ENCODE measurements around the gene MMP11.
A peak's percentile ranks its signal among the peaks of the same experiment; 100 is the strongest.

Gene MMP11

GRCh38 chr22:23784215-23784732 lies 11.6 kb downstream of the MMP11 start:
- peak; percentile 51 for DNase-seq (ENCODE audit: low read depth)
- no peak overlapping the region for H3K4me3 ChIP-seq (ENCODE audit: control insufficient read depth, low read depth, low read length)
- no peak for TF ChIP-seq CTCF (IDR thresholded peaks at IDR 0.05; ENCODE audit: control insufficient read depth, insufficient read depth, low read depth, low read length, missing control alignments)

GRCh38 chr22:23786261-23786710 lies 13.6 kb downstream of the MMP11 start:
- H3K4me3 ChIP-seq (ENCODE audit: control insufficient read depth, low read depth, low read length), result peak overlapping the region; percentile 27
- no peak for TF ChIP-seq CTCF (IDR thresholded peaks at IDR 0.05; ENCODE audit: control insufficient read depth, insufficient read depth, low read depth, low read length, missing control alignments)
- no peak for DNase-seq (ENCODE audit: low read depth)

GRCh38 chr22:23786752-23787599 lies 14.3 kb downstream of the MMP11 start, which contains the start of gene SMARCB1:
TSS of gene SMARCB1 (plus strand) at chr22:23786966. CDS start at chr22:23787170, 204 bp downstream.
- peak within 1 kb of the TSS; percentile 55 for H3K4me3 ChIP-seq (ENCODE audit: control insufficient read depth, low read depth, low read length)
- peak; percentile 71 for DNase-seq (ENCODE audit: low read depth)
- no peak for TF ChIP-seq CTCF (IDR thresholded peaks at IDR 0.05; ENCODE audit: control insufficient read depth, insufficient read depth, low read depth, low read length, missing control alignments)

GRCh38 chr22:23787600-23787896 lies 14.9 kb downstream of the MMP11 start:
- TF ChIP-seq CTCF (IDR thresholded peaks at IDR 0.05; ENCODE audit: control insufficient read depth, insufficient read depth, low read depth, low read length, missing control alignments), result no peak
- peak overlapping the region; percentile 55 for H3K4me3 ChIP-seq (ENCODE audit: control insufficient read depth, low read depth, low read length)
- no peak for DNase-seq (ENCODE audit: low read depth)

- DNase-seq (ENCODE audit: low read depth), result no peak
- TF ChIP-seq CTCF (IDR thresholded peaks at IDR 0.05; ENCODE audit: control insufficient read depth, insufficient read depth, low read depth, low read length, missing control alignments), result no peak
- H3K4me3 ChIP-seq (ENCODE audit: control insufficient read depth, low read depth, low read length), result peak overlapping the region; percentile 55
Observed at GRCh38 chr22:23787910-23788309, 15.3 kb downstream of the MMP11 start.

- DNase-seq (ENCODE audit: low read depth), result no peak
- no peak overlapping the region for H3K4me3 ChIP-seq (ENCODE audit: control insufficient read depth, low read depth, low read length)
- no peak for TF ChIP-seq CTCF (IDR thresholded peaks at IDR 0.05; ENCODE audit: control insufficient read depth, insufficient read depth, low read depth, low read length, missing control alignments)
Observed at GRCh38 chr22:23789121-23789520, 16.5 kb downstream of the MMP11 start.

All from AG09309 (cell line).